ENCODE data around the gene COL16A1.

Gene COL16A1

GRCh38 chr1:31623365-31623764 is 80.5 kb downstream of the COL16A1 start:
- DNase-seq (ENCODE audit: low read depth), result no peak

GRCh38 chr1:31621847-31622730 is 81.7 kb downstream of the COL16A1 start:
- DNase-seq (ENCODE audit: low read depth), result no peak

DNA sequence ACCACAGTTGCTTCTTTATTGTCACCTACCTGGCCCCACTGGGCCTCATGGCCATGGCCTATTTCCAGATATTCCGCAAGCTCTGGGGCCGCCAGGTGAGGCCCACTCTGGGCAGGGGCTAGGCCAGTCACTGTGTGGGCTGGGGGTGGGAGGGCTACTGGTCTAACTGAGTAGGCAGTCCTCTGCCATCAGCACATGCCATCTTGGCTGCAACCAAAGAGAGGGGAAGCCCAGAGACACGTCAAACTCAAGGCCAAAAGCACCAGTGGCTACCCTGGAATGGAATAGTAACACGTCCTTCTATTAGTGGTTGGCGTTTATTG is 82.4 kb downstream of the COL16A1 start:
- DNase-seq (ENCODE audit: low read depth), result no peak

DNA sequence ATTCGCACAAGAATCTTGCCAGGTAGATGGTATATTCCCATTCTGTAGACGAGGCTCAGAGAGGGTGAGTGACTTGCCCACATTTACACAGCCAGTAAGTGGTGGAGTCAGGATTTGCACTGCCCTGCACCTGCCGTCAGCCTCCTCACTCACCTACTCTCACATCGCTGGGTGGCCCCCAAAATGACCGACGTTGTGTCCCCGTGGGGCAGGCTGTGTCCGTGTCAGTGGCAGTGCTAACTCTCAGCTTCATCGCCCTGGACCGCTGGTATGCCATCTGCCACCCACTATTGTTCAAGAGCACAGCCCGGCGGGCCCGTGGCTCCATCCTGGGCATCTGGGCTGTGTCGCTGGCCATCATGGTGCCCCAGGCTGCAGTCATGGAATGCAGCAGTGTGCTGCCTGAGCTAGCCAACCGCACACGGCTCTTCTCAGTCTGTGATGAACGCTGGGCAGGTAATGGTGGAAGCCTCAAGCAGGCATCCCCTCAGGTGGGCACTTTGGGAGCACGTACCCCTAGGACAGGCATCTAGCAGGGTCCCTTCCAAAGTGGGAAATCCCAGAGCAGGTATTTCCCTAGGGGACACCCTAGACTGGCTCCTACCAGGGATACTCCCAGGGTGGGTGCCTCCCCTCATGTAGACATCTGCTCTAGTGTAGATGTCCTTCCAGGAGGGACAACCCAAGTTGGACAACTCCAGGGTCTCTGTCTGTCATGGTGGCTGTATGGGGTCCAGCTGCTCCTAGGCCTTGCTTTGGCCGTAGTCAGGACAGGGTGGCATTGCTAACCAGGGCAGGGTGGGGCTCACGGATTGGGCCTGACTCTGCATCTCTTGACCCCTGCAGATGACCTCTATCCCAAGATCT is 83.0 kb downstream of the COL16A1 start:
- no peak for DNase-seq (ENCODE audit: low read depth)

DNA sequence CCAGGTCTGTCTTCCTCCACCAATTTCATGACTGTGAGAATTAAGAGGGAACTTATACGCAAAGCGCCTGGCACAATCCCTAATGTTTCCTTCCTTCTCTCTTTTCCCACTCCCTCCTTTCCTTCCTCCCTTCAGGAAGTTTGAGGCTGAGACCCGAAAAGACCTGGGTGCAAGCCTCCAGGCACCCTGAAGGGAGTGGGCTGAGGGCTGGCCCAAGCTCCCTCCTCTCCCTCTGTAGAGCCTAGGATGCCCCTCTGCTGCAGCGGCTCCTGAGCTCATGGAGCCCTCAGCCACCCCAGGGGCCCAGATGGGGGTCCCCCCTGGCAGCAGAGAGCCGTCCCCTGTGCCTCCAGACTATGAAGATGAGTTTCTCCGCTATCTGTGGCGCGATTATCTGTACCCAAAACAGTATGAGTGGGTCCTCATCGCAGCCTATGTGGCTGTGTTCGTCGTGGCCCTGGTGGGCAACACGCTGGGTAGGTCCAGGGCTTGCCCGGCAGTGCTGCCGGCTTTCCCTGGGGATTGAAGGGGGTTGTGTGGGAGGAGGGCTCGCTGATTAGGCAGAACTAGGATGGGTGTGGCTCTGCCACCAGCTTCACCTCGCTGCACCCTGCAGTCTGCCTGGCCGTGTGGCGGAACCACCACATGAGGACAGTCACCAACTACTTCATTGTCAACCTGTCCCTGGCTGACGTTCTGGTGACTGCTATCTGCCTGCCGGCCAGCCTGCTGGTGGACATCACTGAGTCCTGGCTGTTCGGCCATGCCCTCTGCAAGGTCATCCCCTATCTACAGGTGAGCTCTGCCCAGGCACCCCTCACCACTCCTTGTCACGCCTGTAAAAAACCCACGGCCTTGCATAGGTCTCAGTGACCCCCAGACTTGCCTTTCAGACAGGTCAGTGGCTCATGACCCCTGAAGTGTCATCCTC is 84.6 kb downstream of the COL16A1 start:
- DNase-seq (ENCODE audit: low read depth), result no peak

DNA sequence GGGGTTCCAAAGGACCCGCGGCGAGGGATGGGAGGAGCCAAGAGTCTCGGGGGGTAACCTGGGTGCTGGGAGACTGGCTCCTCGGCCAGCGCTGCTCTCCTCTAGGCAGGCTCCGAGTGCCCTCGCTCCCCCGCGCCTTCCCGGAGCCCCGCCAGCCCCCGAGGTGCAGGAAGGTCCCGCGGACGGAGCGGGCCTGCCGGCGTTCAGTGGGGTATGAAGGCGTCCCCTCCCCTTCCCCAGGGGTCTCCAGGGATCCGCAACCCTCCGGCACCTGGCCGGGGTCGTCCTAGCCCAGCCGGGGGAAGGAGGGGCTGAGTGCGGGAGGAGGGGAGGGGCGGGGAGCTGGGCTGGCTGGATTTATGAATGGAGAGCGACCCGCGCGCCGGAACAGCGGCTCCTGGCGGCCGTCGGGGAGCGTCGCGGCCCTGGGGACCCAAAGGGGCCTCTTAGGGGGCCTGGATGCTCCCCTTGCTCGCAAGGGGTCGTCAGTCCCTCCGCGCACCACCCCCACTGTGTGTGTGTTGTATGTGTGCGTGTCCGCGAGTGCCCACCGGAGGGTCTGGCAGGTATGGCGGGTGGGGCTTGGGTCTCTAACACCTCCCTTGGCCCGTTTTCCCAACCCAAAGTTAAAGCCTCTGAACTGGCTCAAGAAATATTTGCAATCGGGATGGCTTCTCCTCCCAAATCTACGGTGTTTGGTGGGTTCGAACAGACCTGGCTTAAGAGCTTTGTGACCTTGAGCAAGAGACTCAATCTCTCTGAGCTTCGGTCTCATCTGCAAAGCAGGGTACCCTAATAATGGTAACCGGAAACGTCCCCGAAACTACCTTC is 85.7 kb downstream of the COL16A1 start:
- DNase-seq (ENCODE audit: low read depth), result peak; percentile 37

GRCh38 chr1:31617218-31617915 is 86.5 kb downstream of the COL16A1 start, which contains the start of gene HCRTR1:
HCRTR1 (plus strand) TSS chr1:31617689; CDS start chr1:31619193, 1,504 bp downstream.
- no peak for DNase-seq (ENCODE audit: low read depth)

DNA sequence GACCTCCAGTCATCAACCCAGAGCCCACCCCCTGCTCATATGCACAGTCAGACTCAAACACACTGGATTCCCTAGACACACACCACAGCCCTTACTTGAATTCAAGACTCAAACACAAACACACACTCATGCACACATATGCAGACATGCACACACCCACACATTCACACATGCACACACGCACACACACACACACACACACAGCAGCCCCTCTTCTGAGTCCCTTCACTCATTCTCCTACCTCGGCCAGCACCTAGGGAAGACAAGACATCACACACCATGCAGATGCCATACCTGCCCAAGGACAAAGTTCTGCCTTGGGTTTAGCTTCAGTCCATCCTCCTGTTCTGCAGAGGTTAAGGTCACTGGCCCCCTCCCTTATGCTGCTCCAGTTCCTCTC is 87.9 kb downstream of the COL16A1 start:
- no peak for DNase-seq (ENCODE audit: low read depth)

- no peak for DNase-seq (ENCODE audit: low read depth)
Measured at GRCh38 chr1:31615414-31615813, 88.4 kb downstream of the COL16A1 start.

GRCh38 chr1:31614414-31615005 is 89.3 kb downstream of the COL16A1 start:
- no peak for DNase-seq (ENCODE audit: low read depth)

- DNase-seq (ENCODE audit: low read depth), result no peak
Measured at GRCh38 chr1:31609514-31610118, 94.2 kb downstream of the COL16A1 start.

DNA sequence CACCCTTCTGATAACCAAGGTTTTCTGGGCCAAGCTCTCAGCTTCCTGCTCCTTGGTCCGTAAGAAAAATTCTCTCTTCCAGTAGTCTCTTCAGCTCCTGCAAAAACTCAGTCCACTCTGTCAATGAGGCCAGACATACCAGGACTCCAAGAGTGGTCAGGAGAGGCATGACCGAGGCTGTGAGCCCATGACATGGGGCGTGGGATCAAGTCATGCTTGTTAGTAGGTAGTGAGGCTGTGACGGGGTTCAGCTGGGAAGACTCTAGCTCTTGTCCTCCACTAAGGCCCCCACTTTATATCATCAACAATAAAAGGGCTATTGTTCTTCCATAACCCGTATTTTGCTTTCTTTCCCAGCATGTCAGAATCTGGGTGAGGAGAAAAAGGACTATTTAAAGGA is 96.5 kb downstream of the COL16A1 start:
- DNase-seq (ENCODE audit: low read depth), result no peak

GRCh38 chr1:31605908-31606427 is 97.8 kb downstream of the COL16A1 start:
- DNase-seq (ENCODE audit: low read depth), result peak; percentile 90

Data from iris pigment epithelial cell (primary cell).